Endothelial cell of umbilical vein (primary cell): Measurements from ENCODE around the gene MAN1A2. TPM values are rescaled to one million over a fixed set of nuclear protein-coding genes. Genes with fewer than 3 reads are reported as not detected.

Source experiments
- BruUV-seq: library from RNA; stranded (reverse); fragments of 400-500 nt; replicated peaks from 2 replicates; lab custom pipeline; 2021; lab: Mats Ljungman, UMichigan
- CTCF ChIA-PET: fragments of 300-600, 350-600 bp; sonication (Branson Sonifier 250); formaldehyde crosslinking; loops from one replicate; lab custom pipeline; 2021; ENCODE audit warnings: antibody characterized with exemption, inconsistent platforms; lab: Charles Lee
- POLR2A ChIA-PET: fragments of 300-600, 350-600 bp; sonication (Branson Sonifier 250); formaldehyde crosslinking; loops from one replicate; lab custom pipeline; 2021; ENCODE audit warnings: antibody characterized with exemption, inconsistent platforms; lab: Charles Lee
- DNase-seq: peaks from one replicate; pipeline ENCODE4 v3.0.0-alpha.2; 2011; ENCODE audit warnings: low read depth, low spot score
- FAIRE-seq: peaks from 2 replicates; lab custom pipeline; 2011; peaks lifted over from hg19 to GRCh38; lab: Jason Lieb, UNC
- H2AFZ ChIP-seq: 2 replicates; pipeline ENCODE4 v1.6.0; 2012; ENCODE audit warnings: low read depth, low read length, control low read depth, inconsistent platforms
- H3K27ac ChIP-seq: 2 replicates; pipeline ENCODE4 v1.5.1; 2011; ENCODE audit warnings: low read depth, mild to moderate bottlenecking, control low read depth, low read length, moderate library complexity; ENCODE audit not compliant: insufficient read depth
- H3K27me3 ChIP-seq, 2 experiments: 2 replicates each; pipeline versions ENCODE4 v1.6.0 to v1.6.1; 2011; ENCODE audit warnings: low read length in 2 of 2, mixed read lengths in 1 of 2; ENCODE audit not compliant: control insufficient read depth in 2 of 2, insufficient read depth in 2 of 2
- H3K36me3 ChIP-seq, 2 experiments: 2 replicates in 1 of 2; 3 replicates in 1 of 2; pipeline ENCODE4 v1.5.1; 2011; ENCODE audit warnings: low read length in 2 of 2, mild to moderate bottlenecking in 1 of 2, moderate library complexity in 1 of 2; ENCODE audit not compliant: control insufficient read depth in 2 of 2, insufficient read depth in 2 of 2; ENCODE audit errors: extremely low read depth in 1 of 2
- H3K4me1 ChIP-seq: 3 replicates; pipeline ENCODE4 v1.5.1; 2011; ENCODE audit warnings: mild to moderate bottlenecking, low read length; ENCODE audit not compliant: control insufficient read depth, insufficient read depth; ENCODE audit errors: extremely low read depth
- H3K4me2 ChIP-seq: 2 replicates; pipeline ENCODE4 v1.6.1; 2011; ENCODE audit warnings: low read length, control low read depth, mixed read lengths; ENCODE audit not compliant: insufficient read depth
- H3K4me3 ChIP-seq, 3 experiments: fragments of 200-600 bp in 1 of 3; sonication (generic), shearing (Covaris generic) in 1 of 3; replicated peaks in 1 of 3; 2 replicates each; pipeline ENCODE4 v1.5.1; 2011 to 2016; ENCODE audit warnings: control low read depth in 3 of 3, low read length in 3 of 3, mild to moderate bottlenecking in 2 of 3, inconsistent platforms in 1 of 3, low read depth in 1 of 3, moderate library complexity in 1 of 3; ENCODE audit not compliant: insufficient read depth in 1 of 3
- H3K79me2 ChIP-seq: 2 replicates; pipeline ENCODE4 v1.6.0; 2012; ENCODE audit warnings: low read length, inconsistent platforms; ENCODE audit not compliant: control insufficient read depth, insufficient read depth
- H3K9ac ChIP-seq: replicated peaks from 2 replicates; pipeline ENCODE3; 2011; ENCODE audit warnings: low read length, control low read depth; ENCODE audit not compliant: insufficient read depth; ENCODE audit errors: extremely low read depth
- H3K9me1 ChIP-seq: replicated peaks from 3 replicates; pipeline ENCODE4 v1.6.0; 2011; ENCODE audit warnings: mild to moderate bottlenecking, low read length; ENCODE audit not compliant: control insufficient read depth, insufficient read depth; ENCODE audit errors: extremely low read depth
- H3K9me3 ChIP-seq: replicated peaks from 2 replicates; pipeline ENCODE4 v1.5.1; 2012; ENCODE audit warnings: low read length, inconsistent platforms; ENCODE audit not compliant: control insufficient read depth, insufficient read depth
- H4K20me1 ChIP-seq: replicated peaks from 2 replicates; pipeline ENCODE3; 2011; ENCODE audit warnings: mild to moderate bottlenecking, low read length; ENCODE audit not compliant: control insufficient read depth, insufficient read depth; ENCODE audit errors: extremely low read depth
- EZH2 ChIP-seq: IDR thresholded peaks from 2 replicates; pipeline ENCODE4 v1.6.1; 2012; ENCODE audit warnings: borderline replicate concordance, low read depth, mild to moderate bottlenecking, moderate library complexity, low read length, inconsistent platforms; ENCODE audit not compliant: severe bottlenecking
- FOS ChIP-seq: IDR thresholded peaks from 2 replicates; pipeline ENCODE4 v1.6.1; 2011; ENCODE audit warnings: mild to moderate bottlenecking, low read length, moderate library complexity, borderline replicate concordance; ENCODE audit not compliant: insufficient read depth
- GATA2 ChIP-seq: IDR thresholded peaks from 2 replicates; pipeline ENCODE4 v1.7.0; 2011; ENCODE audit warnings: low read depth, mild to moderate bottlenecking, moderate library complexity, mixed read lengths, low read length; ENCODE audit not compliant: insufficient read length, insufficient read depth
- JUN ChIP-seq: IDR thresholded peaks from 2 replicates; pipeline ENCODE4 v1.6.1; 2011; ENCODE audit warnings: borderline replicate concordance, low read depth; ENCODE audit not compliant: insufficient read length, insufficient read depth
- MYC ChIP-seq: IDR thresholded peaks from one replicate; pipeline ENCODE4 v1.6.1; 2011; ENCODE audit warnings: mild to moderate bottlenecking, low read depth, low read length
- POLR2A ChIP-seq: IDR thresholded peaks from 2 replicates; pipeline ENCODE4 v1.6.1; 2012; ENCODE audit warnings: low read depth, mild to moderate bottlenecking, control low read depth, low read length
- POLR2AphosphoS5 ChIP-seq: IDR thresholded peaks from 2 replicates; pipeline ENCODE4 v1.6.1; 2012; ENCODE audit warnings: low read depth, mild to moderate bottlenecking, control low read depth, low read length, moderate library complexity; ENCODE audit not compliant: insufficient read depth
- dilution Hi-C: fragments of 300-500 bp; cut with MboI; formaldehyde crosslinking; loops from one replicate; pipeline ENCODE4 v1.15.0; 2019; ENCODE audit warnings: low sequenced_read_pairs; ENCODE audit not compliant: extremely low pct_ligation_motif_present
- intact Hi-C: fragments of 100-400 bp; cut with micrococcal nuclease; formaldehyde crosslinking; loops from one replicate; pipeline ENCODE4 v1.10.0; 2022
- polyA plus RNA-seq, 4 experiments: library from polyadenylated mRNA; depleted of rRNA in 3 of 4; stranded (reverse) in 3 of 4; unstranded in 1 of 4; fragments of >200 nt; gene quantifications; 2 replicates each; pipeline versions ENCODE4 v1.2.1 to v1.2.3, GENCODE V29; 2011 to 2012; ENCODE audit warnings: missing spikeins in 1 of 4
- total RNA-seq: library from RNA; stranded (reverse); gene quantifications from 2 replicates; pipeline ENCODE4 v1.2.3, GENCODE V29; 2021
- TF ChIP-seq, protein P1 (sequence below): IDR thresholded peaks from 2 replicates; pipeline ENCODE4 v1.6.1; 2011; ENCODE audit not compliant: insufficient read depth, insufficient read length
- TF ChIP-seq, protein P2 (sequence below), 2 donors: IDR thresholded peaks; 1 replicate in 1 of 2; 2 replicates in 1 of 2; pipeline ENCODE4 v1.5.1; 2011; ENCODE audit warnings: low read length in 2 of 2, mild to moderate bottlenecking in 2 of 2, moderate library complexity in 2 of 2, control low read depth in 1 of 2, inconsistent platforms in 1 of 2, low read depth in 1 of 2; ENCODE audit not compliant: insufficient read depth in 1 of 2; ENCODE audit errors: extremely low read depth in 1 of 2

Gene MAN1A2
- total and polyA plus RNA-seq, 2 donors (not counting 3 experiments of a cell fraction or from before 2014, with no cell fraction given): 13.5 to 36.2 TPM

DNA sequence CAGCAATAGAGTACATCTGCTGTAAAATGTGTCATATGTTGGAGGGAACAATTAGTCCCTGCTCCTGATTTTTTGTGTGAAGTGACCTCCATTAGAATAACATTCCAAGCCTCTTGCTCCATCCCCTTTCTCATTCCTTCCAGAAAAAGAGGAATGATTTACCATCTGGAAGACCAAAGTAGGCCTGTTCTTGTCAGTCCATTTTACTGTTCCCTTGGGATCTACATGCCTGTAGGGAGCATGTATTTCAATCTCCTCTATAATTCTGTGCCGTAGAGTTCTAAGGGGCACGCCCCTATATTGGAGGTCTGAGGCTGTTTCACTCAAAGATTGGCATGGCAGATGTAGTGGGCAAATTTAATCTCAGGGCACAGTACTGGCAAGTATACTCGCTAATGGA is 48.8 kb upstream of the MAN1A2 start:
- no peaks in the 10 kb centered on the region for H3K9me3 ChIP-seq
- DNase-seq (no peak), FAIRE-seq (no peak)
- intact Hi-C loops (no loop called here), dilution Hi-C loops (no loop called here)
- no peak overlapping the region for H3K27ac ChIP-seq
- no peaks in the 10 kb centered on the region for H4K20me1 ChIP-seq
- no TSS peak for BruUV-seq
- no peak overlapping the region for H2AFZ ChIP-seq
- TF ChIP-seq EZH2: no peak
- TF ChIP-seq, protein P1, sequence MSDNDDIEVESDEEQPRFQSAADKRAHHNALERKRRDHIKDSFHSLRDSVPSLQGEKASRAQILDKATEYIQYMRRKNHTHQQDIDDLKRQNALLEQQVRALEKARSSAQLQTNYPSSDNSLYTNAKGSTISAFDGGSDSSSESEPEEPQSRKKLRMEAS: no peak
- no peak for TF ChIP-seq JUN
- no peak for TF ChIP-seq POLR2A
- no peak for TF ChIP-seq POLR2AphosphoS5
- no peak for TF ChIP-seq GATA2
- TF ChIP-seq, protein P2, sequence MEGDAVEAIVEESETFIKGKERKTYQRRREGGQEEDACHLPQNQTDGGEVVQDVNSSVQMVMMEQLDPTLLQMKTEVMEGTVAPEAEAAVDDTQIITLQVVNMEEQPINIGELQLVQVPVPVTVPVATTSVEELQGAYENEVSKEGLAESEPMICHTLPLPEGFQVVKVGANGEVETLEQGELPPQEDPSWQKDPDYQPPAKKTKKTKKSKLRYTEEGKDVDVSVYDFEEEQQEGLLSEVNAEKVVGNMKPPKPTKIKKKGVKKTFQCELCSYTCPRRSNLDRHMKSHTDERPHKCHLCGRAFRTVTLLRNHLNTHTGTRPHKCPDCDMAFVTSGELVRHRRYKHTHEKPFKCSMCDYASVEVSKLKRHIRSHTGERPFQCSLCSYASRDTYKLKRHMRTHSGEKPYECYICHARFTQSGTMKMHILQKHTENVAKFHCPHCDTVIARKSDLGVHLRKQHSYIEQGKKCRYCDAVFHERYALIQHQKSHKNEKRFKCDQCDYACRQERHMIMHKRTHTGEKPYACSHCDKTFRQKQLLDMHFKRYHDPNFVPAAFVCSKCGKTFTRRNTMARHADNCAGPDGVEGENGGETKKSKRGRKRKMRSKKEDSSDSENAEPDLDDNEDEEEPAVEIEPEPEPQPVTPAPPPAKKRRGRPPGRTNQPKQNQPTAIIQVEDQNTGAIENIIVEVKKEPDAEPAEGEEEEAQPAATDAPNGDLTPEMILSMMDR (IDR thresholded peaks at IDR 0.05; ENCODE audit: extremely low read depth in 1 of 2, insufficient read depth in 1 of 2, low read depth in 1 of 2, low read length in 2 of 2): no peak
- TF ChIP-seq FOS: no peak
- TF ChIP-seq MYC: no peak
- H3K79me2 ChIP-seq: no peaks in the 10 kb centered on the region
- ChIA-PET POLR2A (no interaction called here), CTCF (no interaction called here)
- H3K9me1 ChIP-seq: peaks cover 3% of the 10 kb centered on the region
- H3K4me1 ChIP-seq: no peaks in the 10 kb centered on the region
- no peak overlapping the region for H3K4me3 ChIP-seq
- H3K36me3 ChIP-seq: no peaks in the 10 kb centered on the region
- no peak overlapping the region for H3K4me2 ChIP-seq
- peaks cover 3 to 10% of the 10 kb centered on the region in 2 experiments for H3K27me3 ChIP-seq
- no peak overlapping the region for H3K9ac ChIP-seq
